ENCODE results near the gene RPTOR. TPM values are rescaled to one million over a fixed set of nuclear protein-coding genes. Genes with fewer than 3 reads are reported as not detected.

The RPTOR gene
- total and polyA plus RNA-seq, 10 of the 15 experiments (the other 5 are each of a cell fraction or from before 2014, with no cell fraction given): 0.18 to 32.1 (median 7.8) TPM

- no peak overlapping the region for H3K27ac ChIP-seq (ENCODE audit: control insufficient read depth, insufficient read depth)
- ChIA-PET CTCF (no interaction called here), RAD21 (ENCODE audit: unreplicated experiment) (no interaction called here), POLR2A (no interaction called here), SMC1A (ENCODE audit: uncharacterized antibody, unreplicated experiment) (no interaction called here)
- in situ Hi-C loops (cut with MboI): no loop called here
- no peaks in the 10 kb centered on the region; a peak in 2 of 4 replicates for H3K36me3 ChIP-seq (ENCODE audit: control insufficient read depth in 2 of 2, insufficient read depth in 2 of 2, low read length in 1 of 2)
- H4K20me1 ChIP-seq (ENCODE audit: control insufficient read depth, insufficient read depth): no peaks in the 10 kb centered on the region
- H3K9ac ChIP-seq (ENCODE audit: control insufficient read depth, insufficient read depth, low read length): no peak overlapping the region
- H3K4me3 ChIP-seq: no peak overlapping the region
- H2AFZ ChIP-seq (ENCODE audit: control insufficient read depth, low read depth, low read length): no peak overlapping the region
- DNase-seq (ENCODE audit: low read depth, low spot score) (no peak), ATAC-seq (no peak), FAIRE-seq (no peak)
- H3K9me3 ChIP-seq (replicated peaks; ENCODE audit: control insufficient read depth, insufficient read depth, low read length): no peaks in the 10 kb centered on the region
- H3K79me2 ChIP-seq (ENCODE audit: control insufficient read depth, insufficient read depth, low read length): no peaks in the 10 kb centered on the region
- no peaks in the 10 kb centered on the region for H3K4me1 ChIP-seq (ENCODE audit: control insufficient read depth, insufficient read depth, low read length)
- no TSS peak for BruUV-seq (replicated peaks)
- intact Hi-C loops (cut with micrococcal nuclease; ENCODE audit: unreplicated experiment): no loop called here
- no peak overlapping the region for H3K4me2 ChIP-seq (ENCODE audit: control insufficient read depth, insufficient read depth)
- WGBS (ENCODE audit: insufficient coverage, insufficient replicate concordance, low lambda C conversion rate, missing lambda C conversion rate): 73% methylated on average over 10 of the region's 10 CpGs
- no peaks in the 10 kb centered on the region for H3K27me3 ChIP-seq (replicated peaks in 1 of 2; ENCODE audit: control insufficient read depth in 2 of 2, insufficient read depth in 2 of 2, low read length in 1 of 2)
- TF ChIP-seq TCF3 (IDR thresholded peaks at IDR 0.05; ENCODE audit: borderline replicate concordance, insufficient read depth, low read depth, low read length) (no peak), KLF5 (IDR thresholded peaks at IDR 0.05; ENCODE audit: partially characterized antibody) (no peak), MAX (IDR thresholded peaks at IDR 0.05; ENCODE audit: low read depth, low read length) (no peak), ATF3 (IDR thresholded peaks at IDR 0.05; ENCODE audit: borderline replicate concordance, extremely low read depth, low read depth, low read length) (no peak), RAD21 (IDR thresholded peaks at IDR 0.05; ENCODE audit: insufficient read depth, low read depth, low read length) (no peak), RELB (IDR thresholded peaks at IDR 0.05; ENCODE audit: low read depth) (no peak), RCOR1 (conservative IDR thresholded peaks at IDR 0.05; ENCODE audit: low read depth, low read length) (no peak), KAT2A (conservative IDR thresholded peaks at IDR 0.05; ENCODE audit: control insufficient read depth, low read depth, low read length) (no peak), IKZF1 (conservative IDR thresholded peaks at IDR 0.05) (no peak), BACH1 (IDR thresholded peaks at IDR 0.05; ENCODE audit: borderline replicate concordance) (no peak), ZNF217 (IDR thresholded peaks at IDR 0.05) (no peak), BCL3 (IDR thresholded peaks at IDR 0.05; ENCODE audit: borderline replicate concordance, insufficient read depth, low read depth, low read length, poor library complexity, severe bottlenecking) (no peak), POLR2A (IDR thresholded peaks at IDR 0.05; ENCODE audit: low read depth, low read length) (no peak), EP300 (IDR thresholded peaks at IDR 0.05; ENCODE audit: borderline replicate concordance in 1 of 2, control insufficient read depth in 1 of 2, low read depth in 2 of 2, low read length in 2 of 2) (no peak), ZBED1 (IDR thresholded peaks at IDR 0.05; ENCODE audit: borderline replicate concordance) (no peak)
- TF ChIP-seq, protein P1, sequence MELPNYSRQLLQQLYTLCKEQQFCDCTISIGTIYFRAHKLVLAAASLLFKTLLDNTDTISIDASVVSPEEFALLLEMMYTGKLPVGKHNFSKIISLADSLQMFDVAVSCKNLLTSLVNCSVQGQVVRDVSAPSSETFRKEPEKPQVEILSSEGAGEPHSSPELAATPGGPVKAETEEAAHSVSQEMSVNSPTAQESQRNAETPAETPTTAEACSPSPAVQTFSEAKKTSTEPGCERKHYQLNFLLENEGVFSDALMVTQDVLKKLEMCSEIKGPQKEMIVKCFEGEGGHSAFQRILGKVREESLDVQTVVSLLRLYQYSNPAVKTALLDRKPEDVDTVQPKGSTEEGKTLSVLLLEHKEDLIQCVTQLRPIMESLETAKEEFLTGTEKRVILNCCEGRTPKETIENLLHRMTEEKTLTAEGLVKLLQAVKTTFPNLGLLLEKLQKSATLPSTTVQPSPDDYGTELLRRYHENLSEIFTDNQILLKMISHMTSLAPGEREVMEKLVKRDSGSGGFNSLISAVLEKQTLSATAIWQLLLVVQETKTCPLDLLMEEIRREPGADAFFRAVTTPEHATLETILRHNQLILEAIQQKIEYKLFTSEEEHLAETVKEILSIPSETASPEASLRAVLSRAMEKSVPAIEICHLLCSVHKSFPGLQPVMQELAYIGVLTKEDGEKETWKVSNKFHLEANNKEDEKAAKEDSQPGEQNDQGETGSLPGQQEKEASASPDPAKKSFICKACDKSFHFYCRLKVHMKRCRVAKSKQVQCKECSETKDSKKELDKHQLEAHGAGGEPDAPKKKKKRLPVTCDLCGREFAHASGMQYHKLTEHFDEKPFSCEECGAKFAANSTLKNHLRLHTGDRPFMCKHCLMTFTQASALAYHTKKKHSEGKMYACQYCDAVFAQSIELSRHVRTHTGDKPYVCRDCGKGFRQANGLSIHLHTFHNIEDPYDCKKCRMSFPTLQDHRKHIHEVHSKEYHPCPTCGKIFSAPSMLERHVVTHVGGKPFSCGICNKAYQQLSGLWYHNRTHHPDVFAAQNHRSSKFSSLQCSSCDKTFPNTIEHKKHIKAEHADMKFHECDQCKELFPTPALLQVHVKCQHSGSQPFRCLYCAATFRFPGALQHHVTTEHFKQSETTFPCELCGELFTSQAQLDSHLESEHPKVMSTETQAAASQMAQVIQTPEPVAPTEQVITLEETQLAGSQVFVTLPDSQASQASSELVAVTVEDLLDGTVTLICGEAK (IDR thresholded peaks at IDR 0.05; ENCODE audit: borderline replicate concordance): no peak
Measured at GRCh38 chr17:80817861-80818260, 273.2 kb downstream of the RPTOR start.
